ENCODE data around the gene MS4A5.

MS4A5 gene

GRCh38 chr11:60482361-60482760 lies 53.0 kb downstream of the MS4A5 start:
- no peak for DNase-seq (ENCODE audit: low read depth in 2 of 2)

GRCh38 chr11:60485987-60486386 lies 56.6 kb downstream of the MS4A5 start:
- no peak for DNase-seq (ENCODE audit: low read depth in 2 of 2)

GRCh38 chr11:60492488-60493009 lies 63.2 kb downstream of the MS4A5 start, which contains the start of gene MS4A12:
Gene MS4A12 (plus strand): TSS chr11:60492778. CDS start chr11:60497319, 4,541 bp downstream.
- DNase-seq (ENCODE audit: low read depth in 2 of 2) = no peak

- DNase-seq (ENCODE audit: low read depth in 2 of 2) = no peak
Observed at GRCh38 chr11:60493454-60493853, 64.1 kb downstream of the MS4A5 start.
